Esophagus muscularis mucosa (tissue), 4 donors: ENCODE data around the gene OR5T2.

ENCODE experiments used
- CTCF ChIP-seq, 3 experiments: fragments of 200-600 bp in 2 of 3; fragments of 450-650 bp in 1 of 3; sonication (generic) in 2 of 3; IDR thresholded peaks; one replicate each; pipeline ENCODE4 v1.5.1; 2017 to 2019; ENCODE audit warnings: antibody characterized with exemption in 3 of 3, mild to moderate bottlenecking in 2 of 3, moderate library complexity in 1 of 3
- EP300 ChIP-seq: sonication (generic); formaldehyde crosslinking; IDR thresholded peaks from one replicate; pipeline ENCODE4 v1.6.1; 2017; ENCODE audit warnings: antibody characterized with exemption
- POLR2A ChIP-seq: fragments of 450-650 bp; IDR thresholded peaks from one replicate; pipeline ENCODE4 v1.6.1; 2017; ENCODE audit warnings: antibody characterized with exemption, moderate library complexity, mild to moderate bottlenecking, low read depth
- POLR2AphosphoS5 ChIP-seq, 2 donors: sonication (generic); formaldehyde crosslinking; IDR thresholded peaks; one replicate each; pipeline ENCODE4 v1.6.1; 2017; ENCODE audit warnings: antibody characterized with exemption in 2 of 2

- TF ChIP-seq CTCF (IDR thresholded peaks at IDR 0.05) (no peak), POLR2A (no peak), EP300 (no peak), POLR2AphosphoS5 (IDR thresholded peaks at IDR 0.05) (no peak)
Measured at GRCh38 chr11:56207790-56208189, 26.3 kb downstream of the OR5T2 start.
